HG02852 (cell line): ENCODE data around the gene ZBED2.
A peak's percentile ranks its signal among the peaks of the same experiment; 100 is the strongest.
"Not testable (repeated sequence)": the region's sequence is repeated elsewhere in the genome, so short reads cannot be mapped to it uniquely, and the experiment has no call there.

Experiments
- ATAC-seq: cut with Tn5 transposase; IDR thresholded peaks from one replicate; pipeline ENCODE4 v1.9.1; 2021; ENCODE audit warnings: mild to moderate bottlenecking, moderate library complexity; ENCODE audit not compliant: unreplicated experiment

The ZBED2 gene

DNA sequence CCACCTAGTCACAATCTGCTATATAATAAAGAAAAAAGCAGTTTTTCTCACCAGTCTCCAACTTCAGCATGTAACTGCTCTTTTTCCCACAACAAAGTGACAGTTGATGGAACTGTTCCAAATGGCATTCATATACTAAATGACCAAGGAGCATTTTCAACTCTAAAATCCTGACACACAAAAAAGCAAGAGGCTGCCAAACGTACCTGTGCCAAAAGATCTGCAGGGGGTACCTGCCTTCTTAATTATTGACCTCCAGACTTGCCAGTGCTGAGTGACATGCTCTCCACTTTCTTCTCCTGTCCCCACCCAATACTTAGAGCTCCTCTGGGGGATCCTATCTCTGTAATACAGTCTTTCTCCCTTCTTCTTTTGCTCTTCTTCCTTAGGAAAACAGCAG lies 18.0 kb downstream of the ZBED2 start:
- no peak for ATAC-seq

DNA sequence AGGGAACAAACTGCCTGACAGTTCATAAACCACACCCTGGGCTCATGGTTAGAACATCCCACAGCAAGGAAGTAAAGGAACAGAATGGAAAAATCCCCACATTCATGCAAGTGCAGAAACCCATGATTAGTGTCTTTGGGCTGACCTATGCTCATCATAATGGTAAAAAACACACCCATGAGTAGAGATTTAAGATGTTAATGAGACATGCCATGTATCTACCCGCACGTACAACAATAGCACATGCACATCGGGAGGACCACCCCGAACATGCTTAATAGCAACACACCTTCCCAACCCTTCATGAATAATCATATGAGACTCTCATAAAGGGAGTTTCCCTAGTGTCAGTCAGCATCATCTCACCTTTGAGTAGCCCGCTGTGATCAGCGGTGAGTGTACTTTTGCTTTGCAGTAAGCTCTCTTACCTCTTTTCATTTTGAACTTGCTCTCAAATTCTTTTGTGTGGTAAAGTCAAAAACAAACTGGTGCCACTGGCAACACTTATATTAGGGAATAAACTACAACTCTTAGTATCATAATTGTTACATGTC lies 23.2 kb downstream of the ZBED2 start:
- no peak for ATAC-seq

DNA sequence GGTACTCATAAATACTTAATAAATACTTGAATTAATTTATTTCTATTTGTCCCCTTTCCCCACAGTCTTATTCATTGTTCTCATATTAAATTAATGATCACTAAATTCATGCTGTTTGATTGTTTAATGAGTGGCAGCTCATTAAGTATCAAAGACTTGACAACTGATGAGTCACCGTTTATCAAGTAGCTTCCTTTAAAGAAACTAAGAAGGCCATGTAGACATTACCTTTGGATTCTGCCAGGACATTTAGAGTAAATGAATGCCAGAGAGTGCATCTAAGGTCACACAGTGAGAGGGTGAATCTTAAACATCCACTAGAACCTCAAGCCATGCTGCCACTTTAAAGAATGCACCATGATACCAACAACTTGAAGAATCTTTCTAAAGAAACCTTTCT lies 23.9 kb downstream of the ZBED2 start:
- ATAC-seq = no peak

DNA sequence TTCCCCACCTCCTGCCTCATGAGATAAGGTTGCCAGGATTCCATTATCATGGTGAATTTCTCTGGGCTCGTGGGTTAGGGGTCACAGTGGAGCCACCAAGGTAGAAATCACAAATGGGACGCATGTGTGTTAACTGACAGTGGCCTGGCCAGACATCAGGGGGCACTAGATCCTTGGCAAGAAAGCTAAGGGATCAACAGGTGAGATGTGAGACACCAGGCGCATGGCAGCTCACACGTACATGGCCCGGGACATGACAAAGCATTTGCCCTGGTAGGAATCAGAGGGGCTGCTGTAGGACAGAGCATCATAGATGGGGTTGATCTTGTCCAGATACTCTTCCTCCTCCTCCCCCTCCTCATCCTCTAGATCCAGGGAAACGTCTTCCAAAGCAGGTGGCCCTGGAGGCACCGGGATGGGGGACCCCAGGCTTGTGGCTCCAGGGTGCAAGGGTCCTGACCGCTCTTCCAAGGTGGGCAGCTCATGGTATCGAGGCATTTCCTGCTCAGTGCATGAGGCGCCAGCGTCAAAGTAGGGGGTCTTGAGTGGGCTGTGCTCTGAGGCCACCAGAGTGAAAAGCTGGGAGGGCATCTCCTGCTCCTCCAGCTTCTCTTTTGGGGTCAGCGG lies 24.6 kb downstream of the ZBED2 start:
- ATAC-seq = no peak

DNA sequence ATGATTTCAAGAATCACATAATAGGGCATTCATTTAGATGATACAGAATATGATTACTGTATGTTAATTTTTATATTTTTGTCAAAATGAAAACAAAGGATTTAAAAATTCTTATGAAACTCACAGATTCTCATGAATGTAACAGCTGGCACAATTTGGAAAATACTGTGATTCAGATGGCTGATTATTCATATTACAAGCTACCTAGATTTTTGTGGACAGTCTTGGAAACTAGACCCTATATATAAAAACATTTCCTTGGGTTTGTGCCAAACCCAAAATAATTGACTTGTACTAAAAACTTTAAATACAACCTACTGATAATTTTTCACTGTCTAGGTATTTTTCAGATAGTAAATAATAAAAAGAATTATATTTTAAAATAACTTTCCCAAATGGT lies 26.2 kb downstream of the ZBED2 start:
- no peak for ATAC-seq

DNA sequence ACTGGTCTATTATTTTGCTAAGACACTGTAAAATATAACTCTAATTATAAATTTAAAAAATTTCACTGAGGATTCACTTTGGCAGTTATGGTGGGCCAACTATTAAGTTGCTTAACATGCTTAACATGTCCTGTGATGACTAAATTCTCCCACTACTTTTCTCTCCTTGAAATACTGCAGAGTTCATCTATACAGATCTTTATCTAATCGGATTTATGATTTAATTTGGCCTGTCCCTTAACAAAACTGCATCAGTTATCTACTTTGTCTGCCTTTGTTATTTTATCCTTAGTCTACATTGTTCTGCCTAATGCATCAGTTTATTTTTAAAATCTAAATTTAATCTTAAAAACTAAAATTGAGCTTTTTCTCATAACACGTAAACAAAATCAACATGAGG lies 26.8 kb downstream of the ZBED2 start:
- ATAC-seq = no peak

DNA sequence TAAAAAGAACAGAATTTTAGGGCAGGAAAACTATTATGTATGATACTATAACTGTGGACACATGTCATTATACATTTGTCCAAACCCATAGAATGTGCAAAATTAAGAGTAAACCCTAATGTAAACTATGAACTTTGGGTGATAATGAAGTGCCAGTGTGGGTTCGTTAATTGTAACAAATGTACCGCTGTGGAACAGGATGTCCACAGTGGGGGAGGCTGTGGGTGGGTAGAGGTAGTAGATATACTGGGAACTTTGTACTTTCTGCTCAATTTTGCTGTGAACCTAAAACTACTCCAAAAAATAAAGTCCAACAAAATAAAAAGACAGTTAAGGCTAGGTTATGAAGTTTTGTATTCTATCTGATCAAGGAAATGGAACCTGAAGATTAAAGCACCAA lies 28.3 kb downstream of the ZBED2 start:
- no peak for ATAC-seq

DNA sequence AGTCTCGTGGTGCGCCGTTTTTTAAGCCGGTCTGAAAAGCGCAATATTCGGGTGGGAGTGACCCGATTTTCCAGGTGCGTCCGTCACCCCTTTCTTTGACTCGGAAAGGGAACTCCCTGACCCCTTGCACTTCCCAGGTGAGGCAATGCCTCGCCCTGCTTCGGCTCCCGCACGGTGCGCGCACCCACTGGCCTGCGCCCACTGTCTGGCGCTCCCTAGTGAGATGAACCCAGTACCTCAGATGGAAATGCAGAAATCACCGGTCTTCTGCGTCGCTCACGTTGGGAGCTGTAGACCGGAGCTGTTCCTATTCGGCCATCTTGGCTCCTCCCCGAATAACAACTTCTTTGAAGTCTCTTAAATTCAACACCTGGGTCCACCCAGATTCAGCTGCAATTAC lies 33.2 kb downstream of the ZBED2 start:
- ATAC-seq = not testable (repeated sequence)

DNA sequence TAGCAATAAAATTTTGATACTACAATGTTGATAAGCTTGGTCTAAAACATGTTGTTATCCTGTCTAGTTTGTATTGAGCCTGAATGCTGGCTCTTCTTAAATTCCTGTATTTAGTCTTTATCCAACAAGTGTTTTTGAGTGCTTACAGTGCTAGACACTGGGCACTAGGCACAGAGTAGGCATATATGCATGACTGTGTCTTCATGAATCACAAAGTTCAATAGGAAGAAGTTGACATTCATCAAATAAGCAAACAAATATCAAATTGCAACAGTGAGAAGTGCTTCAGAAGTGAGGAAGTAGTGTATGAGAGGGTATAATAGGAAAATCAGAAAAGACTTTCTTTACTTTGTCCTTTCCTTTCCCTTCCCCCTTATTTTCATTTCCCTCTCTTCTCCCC lies 46.4 kb downstream of the ZBED2 start:
- ATAC-seq = no peak

DNA sequence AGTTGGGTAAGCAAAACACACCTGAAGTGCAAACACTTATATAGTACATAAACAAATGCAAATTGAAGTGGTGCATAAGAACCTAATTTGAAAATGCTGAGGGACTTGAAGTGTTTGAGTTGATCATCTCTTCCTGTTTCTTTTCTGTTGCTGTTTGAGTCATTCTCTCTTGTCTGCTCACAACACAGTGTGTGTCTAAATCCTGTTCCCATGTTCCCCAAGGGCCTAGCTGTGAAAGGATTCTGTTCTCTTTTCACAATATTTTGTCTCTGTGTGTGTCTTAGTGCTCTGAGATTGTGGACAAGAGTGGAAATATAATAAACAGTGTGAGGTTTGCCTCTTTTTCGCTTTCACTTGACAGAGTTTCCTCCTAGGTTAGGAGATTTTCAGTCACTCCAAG lies 47.1 kb downstream of the ZBED2 start:
- ATAC-seq = peak; percentile 82

DNA sequence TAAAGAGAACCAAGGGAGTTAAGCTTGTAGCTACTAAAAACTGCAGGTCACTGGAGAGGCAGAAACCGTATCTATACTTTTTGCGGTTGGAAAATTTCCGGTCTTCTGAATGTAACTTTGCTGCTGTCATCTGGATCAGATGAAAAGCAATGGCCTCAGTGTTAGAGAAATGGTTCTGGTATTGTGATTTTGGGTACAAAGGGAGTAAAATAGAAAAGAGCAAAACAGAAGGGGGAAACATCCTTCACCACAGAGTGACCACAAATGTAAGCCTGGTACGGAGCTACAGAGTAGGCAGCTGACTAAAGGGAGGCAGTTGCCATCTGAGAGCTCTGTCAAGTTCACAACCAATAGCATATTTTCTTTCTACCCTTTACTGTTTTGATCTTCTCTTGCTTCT lies 47.5 kb downstream of the ZBED2 start:
- peak; percentile 71 for ATAC-seq

DNA sequence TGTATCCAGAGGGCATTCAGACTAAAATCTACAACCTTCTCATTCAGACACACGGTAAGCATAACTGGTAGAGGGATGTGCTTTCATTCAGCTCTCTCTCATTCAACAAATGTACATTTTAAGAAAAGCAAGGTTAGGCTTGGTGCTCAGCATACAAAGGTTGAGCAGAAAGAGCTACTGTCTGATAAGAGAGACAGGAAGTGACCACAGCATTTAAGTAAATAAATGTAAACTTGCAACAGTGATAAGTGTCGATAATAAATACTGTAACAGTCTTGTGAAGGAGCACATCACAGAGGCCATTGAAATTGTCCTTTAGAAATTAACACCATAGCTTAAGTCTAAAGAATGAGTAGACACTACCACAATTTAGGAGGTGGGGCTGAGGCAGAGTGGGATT lies 49.8 kb downstream of the ZBED2 start:
- ATAC-seq = no peak
